ENCODE results near the gene DDX1. TPM values are rescaled to one million over a fixed set of nuclear protein-coding genes. Genes with fewer than 3 reads are reported as not detected.

DDX1 gene
- total RNA-seq, 1 experiment from 2014 or later: 70.7 TPM

GRCh38 chr2:15559379-15560139 is 32.1 kb upstream of the DDX1 start:
- Histone ChIP-seq H3K27me3 (ENCODE audit: control insufficient read depth, insufficient read depth, low read length) (no peaks in the 10 kb centered on the region; the same call in 1 of the 2 replicates), H3K36me3 (replicated peaks; ENCODE audit: control insufficient read depth, insufficient read depth, low read length) (no peaks in the 10 kb centered on the region), H3K4me3 (ENCODE audit: insufficient read depth, low read depth, low read length) (no peak overlapping the region)
- DNase-seq: no peak

DNA sequence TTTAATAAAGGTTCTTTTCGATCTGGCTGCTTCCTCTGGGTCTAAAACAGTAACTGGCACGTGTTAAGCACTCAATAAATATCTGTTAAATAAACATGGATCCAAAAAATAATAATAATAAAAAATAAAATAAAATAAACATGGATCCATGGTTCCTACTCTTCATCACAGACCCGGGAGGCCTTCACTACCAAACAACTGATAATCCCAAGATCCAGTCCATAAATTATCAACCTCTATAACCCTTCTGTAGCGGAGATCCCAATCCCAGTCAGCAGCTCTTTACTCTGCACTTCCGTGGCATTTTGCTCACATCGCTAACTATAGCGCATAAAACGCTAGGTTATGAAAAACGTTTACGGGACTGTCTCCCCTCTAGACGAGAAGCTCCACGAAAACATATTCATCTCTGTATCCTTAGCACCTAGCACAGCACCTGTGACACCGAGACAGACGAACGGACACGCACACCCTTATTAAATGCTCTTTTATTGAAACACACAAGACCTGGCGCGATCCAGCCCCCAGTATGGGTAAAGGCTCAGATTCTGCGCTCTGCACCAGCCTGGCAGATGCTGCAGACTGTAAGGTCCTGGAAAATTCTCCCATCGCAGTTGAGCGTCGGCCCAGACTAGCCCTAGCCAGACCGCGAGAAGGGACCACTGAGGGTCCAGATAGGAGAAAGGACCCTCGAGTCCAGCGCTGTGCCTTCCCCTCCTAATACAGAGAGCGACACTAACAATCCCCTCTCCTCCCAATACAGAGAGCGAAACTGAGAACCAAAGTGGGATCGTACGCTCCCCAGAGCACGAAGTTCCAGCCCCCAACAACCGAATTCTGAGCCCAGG is 31.3 kb upstream of the DDX1 start:
- DNase-seq: no peak
- Histone ChIP-seq H3K4me3 (ENCODE audit: insufficient read depth, low read depth, low read length) (peak overlapping the region; percentile 78), H3K36me3 (replicated peaks; ENCODE audit: control insufficient read depth, insufficient read depth, low read length) (no peaks in the 10 kb centered on the region), H3K27me3 (ENCODE audit: control insufficient read depth, insufficient read depth, low read length) (no peaks in the 10 kb centered on the region; the same call in 1 of the 2 replicates)

DNA sequence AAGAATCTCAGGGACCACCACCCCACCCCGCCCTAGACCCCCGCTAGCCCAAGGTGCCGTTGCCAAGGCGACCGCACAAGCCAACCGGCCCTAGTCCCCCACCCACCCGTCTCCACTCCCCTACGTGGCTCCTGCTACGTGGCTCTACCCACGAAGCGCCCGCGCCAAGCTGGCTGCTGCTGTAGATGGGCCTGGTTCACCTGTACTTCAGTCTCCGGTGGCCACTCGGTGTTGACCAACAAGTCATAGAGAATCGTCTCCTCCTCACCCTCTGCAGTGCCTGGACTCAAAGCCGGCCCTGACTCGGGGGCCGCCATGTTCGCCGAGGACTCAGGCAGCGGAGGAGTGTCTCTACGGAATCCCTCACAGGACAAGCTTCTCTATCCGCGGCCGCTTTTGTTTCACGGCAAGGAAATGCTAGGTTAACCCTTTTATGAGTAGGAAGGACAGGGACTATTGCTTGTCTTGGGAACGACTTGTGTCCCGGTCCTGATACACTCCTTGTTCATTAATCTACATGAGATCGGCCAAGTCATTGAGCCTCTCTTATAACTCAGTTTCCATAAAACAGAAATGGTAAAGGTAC is 30.6 kb upstream of the DDX1 start, which contains the start of gene NBAS:
Gene NBAS (minus strand): TSS at position 347 of the 586 bp plus-strand sequence. CDS start 30 bp downstream, at position 317.
- Histone ChIP-seq H3K4me3 (ENCODE audit: insufficient read depth, low read depth, low read length) (peak within 1 kb of the TSS; percentile 78), H3K36me3 (replicated peaks; ENCODE audit: control insufficient read depth, insufficient read depth, low read length) (no peaks in the 10 kb centered on the region), H3K27me3 (ENCODE audit: control insufficient read depth, insufficient read depth, low read length) (no peaks in the 10 kb centered on the region; the same call in 1 of the 2 replicates)
- DNase-seq: peak; percentile 78

DNA sequence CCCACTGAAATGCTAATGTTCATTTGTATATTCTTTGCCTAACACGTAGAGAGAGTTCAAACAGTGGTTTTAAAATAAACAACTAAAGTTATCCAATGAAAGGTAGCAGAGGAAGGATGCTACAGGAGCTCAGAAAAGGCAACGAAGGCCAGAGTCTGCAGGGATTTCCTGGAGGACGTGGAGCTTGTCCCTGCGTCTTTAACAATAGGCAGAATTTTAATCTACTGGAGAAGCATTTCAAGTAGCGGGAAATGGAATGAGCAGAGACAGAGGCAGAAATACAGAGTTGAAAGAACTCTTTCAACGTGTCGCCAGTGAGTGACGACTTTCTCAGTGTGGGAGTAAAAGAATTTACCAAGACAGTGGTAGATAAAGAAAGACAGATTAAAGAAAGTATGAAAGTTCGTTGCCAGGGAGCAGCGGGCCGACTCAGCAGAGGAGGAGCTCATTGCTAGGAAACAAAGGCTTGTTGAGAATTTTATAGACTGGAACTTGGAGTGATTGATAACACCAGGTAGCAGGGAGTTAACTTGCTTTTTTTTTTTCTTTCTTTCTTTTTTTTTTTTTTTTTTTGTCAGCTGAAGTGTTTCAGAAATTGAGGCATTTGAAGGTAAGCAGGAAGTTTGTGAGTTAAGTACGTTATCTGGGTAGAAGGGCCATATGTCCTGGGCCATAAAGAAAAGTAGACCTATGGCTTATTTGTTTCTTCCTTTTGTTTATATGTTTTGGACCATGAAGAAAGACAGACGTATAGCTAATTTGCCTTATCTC is 29.9 kb upstream of the DDX1 start:
- Histone ChIP-seq H3K36me3 (replicated peaks; ENCODE audit: control insufficient read depth, insufficient read depth, low read length) (no peaks in the 10 kb centered on the region), H3K27me3 (ENCODE audit: control insufficient read depth, insufficient read depth, low read length) (no peaks in the 10 kb centered on the region; the same call in 1 of the 2 replicates), H3K4me3 (ENCODE audit: insufficient read depth, low read depth, low read length) (peak overlapping the region; percentile 78)
- DNase-seq: peak; percentile 19

DNA sequence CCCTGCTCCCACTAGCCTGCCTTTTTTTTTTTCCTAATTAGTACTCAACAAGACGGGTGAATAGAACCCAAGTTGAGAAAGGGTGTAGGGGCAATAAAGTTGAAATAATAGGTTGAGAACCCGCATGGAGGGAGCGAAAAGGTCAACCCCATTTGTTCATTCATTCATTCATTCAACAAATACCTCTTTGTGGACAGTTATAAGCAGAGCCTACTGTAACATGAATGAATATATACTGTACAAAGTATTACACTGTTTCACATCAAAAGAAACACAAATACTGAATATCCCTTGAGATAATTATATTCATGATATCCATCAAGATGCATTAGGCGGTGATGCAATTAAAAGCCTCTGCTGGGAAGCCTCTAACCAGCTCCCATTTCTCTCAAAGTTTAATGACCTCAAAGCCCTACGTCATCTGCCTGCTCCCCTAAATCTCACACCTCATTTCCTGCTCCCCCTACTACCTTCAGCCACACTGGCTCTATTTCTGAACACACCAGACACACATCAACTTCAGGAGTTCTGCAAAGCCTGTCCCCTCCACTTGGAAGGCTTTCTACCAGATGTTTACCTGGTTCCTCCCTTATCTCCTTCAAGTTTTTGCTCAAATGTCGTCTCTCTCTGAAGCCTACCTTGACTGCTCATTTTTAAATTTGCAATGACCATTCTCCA is 29.2 kb upstream of the DDX1 start:
- Histone ChIP-seq H3K4me3 (ENCODE audit: insufficient read depth, low read depth, low read length) (no peak overlapping the region), H3K36me3 (replicated peaks; ENCODE audit: control insufficient read depth, insufficient read depth, low read length) (no peaks in the 10 kb centered on the region), H3K27me3 (ENCODE audit: control insufficient read depth, insufficient read depth, low read length) (no peaks in the 10 kb centered on the region; the same call in 1 of the 2 replicates)
- no peak for DNase-seq

DNA sequence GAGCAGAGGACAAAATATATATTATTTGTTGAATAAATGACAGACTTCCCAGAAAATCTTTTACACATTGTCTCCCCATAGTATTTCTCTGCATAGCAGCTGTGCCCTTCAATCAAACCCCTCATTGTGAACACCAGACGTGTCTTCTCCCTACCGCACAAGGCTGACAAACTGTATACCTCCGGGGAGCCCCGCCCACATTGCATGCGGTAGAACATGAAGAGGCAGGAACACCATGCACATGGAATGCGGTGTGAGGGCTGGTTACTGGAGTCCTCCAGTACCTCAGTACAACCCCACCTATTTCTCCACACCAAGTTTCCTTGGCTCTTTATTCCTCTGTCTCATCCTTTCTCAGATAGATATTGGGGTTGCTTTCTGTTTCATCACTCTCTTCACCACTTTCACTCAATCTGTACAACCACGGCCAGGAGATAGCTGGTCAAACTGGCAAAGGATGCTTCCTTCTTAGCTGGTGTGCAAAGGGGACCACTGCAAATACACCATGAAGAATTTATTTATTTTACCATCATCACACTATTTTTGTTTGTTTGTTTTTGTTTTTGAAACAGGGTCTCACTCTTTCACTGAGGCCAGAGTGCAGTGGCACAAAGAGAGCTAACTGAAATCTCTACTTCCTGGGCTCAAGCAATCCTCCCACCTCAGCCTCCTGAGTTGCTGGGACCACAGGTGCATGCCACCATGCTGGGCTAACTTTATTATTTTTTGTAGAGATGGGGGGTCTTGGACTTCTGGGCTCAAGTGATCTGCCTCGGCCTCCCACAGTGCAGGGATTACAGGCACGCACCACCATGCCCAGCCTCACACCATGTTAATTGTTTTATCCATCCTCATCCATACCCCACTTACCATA is 28.2 kb upstream of the DDX1 start:
- Histone ChIP-seq H3K27me3 (ENCODE audit: control insufficient read depth, insufficient read depth, low read length) (no peaks in the 10 kb centered on the region; the same call in 1 of the 2 replicates), H3K4me3 (ENCODE audit: insufficient read depth, low read depth, low read length) (no peak overlapping the region), H3K36me3 (replicated peaks; ENCODE audit: control insufficient read depth, insufficient read depth, low read length) (no peaks in the 10 kb centered on the region)
- DNase-seq: no peak

DNA sequence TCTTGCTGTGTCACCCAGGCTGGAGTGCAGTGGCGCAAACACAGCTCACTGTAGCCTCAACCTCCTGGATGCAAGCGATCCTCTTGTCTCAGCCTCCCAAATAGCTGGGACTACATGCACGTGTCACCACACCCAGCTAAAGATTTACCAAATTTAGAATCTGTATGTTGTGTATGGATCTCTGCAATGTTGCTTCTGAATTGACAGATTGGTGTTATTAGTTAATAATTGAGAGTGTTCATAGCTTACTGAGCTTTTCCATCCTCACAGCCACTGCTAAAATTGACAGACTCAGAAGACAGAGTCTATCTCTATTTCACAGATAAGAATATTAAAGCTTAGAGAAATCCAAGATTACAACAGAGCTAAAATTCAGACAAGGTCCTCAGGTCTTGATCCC is 26.3 kb upstream of the DDX1 start:
- H3K4me3 ChIP-seq (ENCODE audit: insufficient read depth, low read depth, low read length): no peak overlapping the region
- H3K27me3 ChIP-seq (ENCODE audit: control insufficient read depth, insufficient read depth, low read length): no peaks in the 10 kb centered on the region; the same call in 1 of the 2 replicates
- no peaks in the 10 kb centered on the region for H3K36me3 ChIP-seq (replicated peaks; ENCODE audit: control insufficient read depth, insufficient read depth, low read length)
- DNase-seq: no peak

DNA sequence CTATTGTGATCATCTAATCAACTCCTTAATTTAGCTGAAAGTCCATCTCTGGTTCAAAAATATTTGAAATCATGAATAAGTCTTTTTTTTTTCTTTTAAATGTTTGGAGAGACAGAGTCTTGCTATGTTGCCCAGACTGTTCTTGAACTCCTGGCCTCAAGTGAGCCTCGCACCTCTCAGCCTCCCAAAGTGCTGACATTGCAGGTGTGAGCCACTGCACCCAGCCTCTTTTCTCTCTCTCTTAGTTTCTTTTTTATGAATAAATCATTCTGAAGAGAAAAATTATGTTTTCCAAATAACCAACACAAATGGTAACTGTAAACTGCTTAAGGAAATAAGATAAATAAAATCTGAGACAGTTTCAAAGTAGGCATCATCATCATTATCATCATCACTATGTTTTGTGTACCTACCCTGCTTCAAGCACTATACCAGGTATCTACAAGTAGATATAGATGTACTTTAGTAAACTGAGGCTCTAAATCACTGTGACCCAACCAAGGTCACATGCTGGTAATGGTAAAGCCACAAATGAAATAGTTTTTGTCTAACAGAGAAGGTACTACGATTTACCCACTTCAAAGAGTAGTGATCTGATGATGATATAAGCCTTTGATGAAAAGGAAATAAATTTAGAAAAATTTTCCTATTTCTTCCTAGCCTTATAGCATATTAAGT is 25.5 kb upstream of the DDX1 start:
- H3K4me3 ChIP-seq (ENCODE audit: insufficient read depth, low read depth, low read length): no peak overlapping the region
- no peaks in the 10 kb centered on the region for H3K27me3 ChIP-seq (ENCODE audit: control insufficient read depth, insufficient read depth, low read length)
- DNase-seq: no peak
- H3K36me3 ChIP-seq (replicated peaks; ENCODE audit: control insufficient read depth, insufficient read depth, low read length): no peaks in the 10 kb centered on the region

DNA sequence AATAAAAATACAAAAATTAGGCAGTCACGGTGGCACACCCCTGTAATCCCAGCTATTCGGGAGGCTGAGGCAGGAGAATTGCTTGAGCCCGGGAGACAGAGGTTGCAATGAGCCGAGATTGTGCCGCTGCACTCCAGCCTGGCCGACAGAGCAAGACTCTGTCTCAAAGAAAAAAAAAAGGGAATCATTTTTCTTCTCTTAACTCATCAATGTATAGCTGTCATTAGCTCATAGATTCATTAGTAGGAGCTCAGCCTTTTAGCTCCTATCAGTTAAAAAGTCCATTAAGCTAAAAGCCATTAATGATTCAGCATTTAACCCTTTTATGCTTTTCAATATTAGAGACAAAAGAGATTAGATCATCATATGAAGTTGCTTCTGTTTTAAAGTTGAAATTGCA is 24.8 kb upstream of the DDX1 start:
- no peaks in the 10 kb centered on the region for H3K27me3 ChIP-seq (ENCODE audit: control insufficient read depth, insufficient read depth, low read length)
- H3K4me3 ChIP-seq (ENCODE audit: insufficient read depth, low read depth, low read length): no peak overlapping the region
- no peaks in the 10 kb centered on the region for H3K36me3 ChIP-seq (replicated peaks; ENCODE audit: control insufficient read depth, insufficient read depth, low read length)
- no peak for DNase-seq

- Histone ChIP-seq H3K27me3 (ENCODE audit: control insufficient read depth, insufficient read depth, low read length) (no peaks in the 10 kb centered on the region), H3K4me3 (ENCODE audit: insufficient read depth, low read depth, low read length) (no peak overlapping the region), H3K36me3 (replicated peaks; ENCODE audit: control insufficient read depth, insufficient read depth, low read length) (no peaks in the 10 kb centered on the region)
- DNase-seq: no peak
Observed at GRCh38 chr2:15568874-15569273, 22.8 kb upstream of the DDX1 start.

GRCh38 chr2:15570104-15570503 is 21.6 kb upstream of the DDX1 start:
- Histone ChIP-seq H3K4me3 (ENCODE audit: insufficient read depth, low read depth, low read length) (no peak overlapping the region), H3K27me3 (ENCODE audit: control insufficient read depth, insufficient read depth, low read length) (no peaks in the 10 kb centered on the region), H3K36me3 (replicated peaks; ENCODE audit: control insufficient read depth, insufficient read depth, low read length) (no peaks in the 10 kb centered on the region)
- DNase-seq: no peak

- H3K27me3 ChIP-seq (ENCODE audit: control insufficient read depth, insufficient read depth, low read length): no peaks in the 10 kb centered on the region
- no peak overlapping the region for H3K4me3 ChIP-seq (ENCODE audit: insufficient read depth, low read depth, low read length)
- no peaks in the 10 kb centered on the region for H3K36me3 ChIP-seq (replicated peaks; ENCODE audit: control insufficient read depth, insufficient read depth, low read length)
- DNase-seq: no peak
Observed at GRCh38 chr2:15571729-15572128, 19.9 kb upstream of the DDX1 start.

Measured in H7 (cell line).